Endodermal cell (in vitro differentiated cells): Measurements from ENCODE around the gene GPC3. TPM values are rescaled to one million over a fixed set of nuclear protein-coding genes. Genes with fewer than 3 reads are reported as not detected.
"Not testable (repeated sequence)": the region's sequence is repeated elsewhere in the genome, so short reads cannot be mapped to it uniquely, and the experiment has no call there.

ENCODE experiments used
- DNase-seq: peaks from one replicate; pipeline ENCODE4 v3.0.0-alpha.2; 2017
- H3K27ac ChIP-seq: 2 replicates; pipeline ENCODE4 v1.5.1; 2013; ENCODE audit warnings: mild to moderate bottlenecking, low read depth, low read length, moderate library complexity
- H3K27me3 ChIP-seq: 2 replicates; pipeline ENCODE4 v1.6.1; 2013; ENCODE audit warnings: mild to moderate bottlenecking, low read length, moderate library complexity; ENCODE audit not compliant: insufficient read depth, control insufficient read depth, poor library complexity, severe bottlenecking
- H3K36me3 ChIP-seq: 2 replicates; pipeline ENCODE4 v1.7.0; 2013; ENCODE audit warnings: mild to moderate bottlenecking, low read length, moderate library complexity; ENCODE audit not compliant: control insufficient read depth, insufficient read depth
- H3K4me1 ChIP-seq: one replicate; pipeline ENCODE4 v1.7.0; 2013; ENCODE audit warnings: low read length; ENCODE audit not compliant: control insufficient read depth, insufficient read depth
- H3K4me3 ChIP-seq: 2 replicates; pipeline ENCODE4 v1.5.1; 2013; ENCODE audit warnings: mild to moderate bottlenecking, low read length, moderate library complexity
- H3K9ac ChIP-seq: 2 replicates; pipeline ENCODE4 v1.6.1; 2013; ENCODE audit warnings: mild to moderate bottlenecking, low read length, moderate library complexity; ENCODE audit not compliant: poor library complexity, severe bottlenecking; ENCODE audit errors: extremely low read depth
- H3K9me3 ChIP-seq: 2 replicates; pipeline ENCODE4 v1.6.1; 2013; ENCODE audit warnings: mild to moderate bottlenecking, low read length, moderate library complexity; ENCODE audit not compliant: control insufficient read depth
- H3K27ac Mint-ChIP-seq: 2 replicates; pipeline ENCODE4 v1.8.0; 2020; ENCODE audit warnings: mixed read lengths
- H3K27me3 Mint-ChIP-seq: 2 replicates; pipeline ENCODE4 v1.8.0; 2021; ENCODE audit warnings: mild to moderate bottlenecking, mixed read lengths; ENCODE audit not compliant: insufficient read depth
- H3K36me3 Mint-ChIP-seq: 2 replicates; pipeline ENCODE4 v1.8.0; 2020; ENCODE audit warnings: low read depth, mixed read lengths
- H3K4me1 Mint-ChIP-seq: 2 replicates; pipeline ENCODE4 v1.8.0; 2020; ENCODE audit warnings: mixed read lengths
- H3K4me3 Mint-ChIP-seq: 2 replicates; pipeline ENCODE4 v1.8.0; 2020; ENCODE audit warnings: mild to moderate bottlenecking, moderate library complexity, mixed read lengths
- H3K9me3 Mint-ChIP-seq: 2 replicates; pipeline ENCODE4 v1.8.0; 2020; ENCODE audit warnings: mild to moderate bottlenecking, mixed read lengths
- WGBS, 2 experiments: methylation state at CpG; one replicate each; pipeline versions ENCODE4 v1.1.5 to v1.1.7; 2013; ENCODE audit warnings: missing lambda C conversion rate in 2 of 2, mixed read lengths in 1 of 2; ENCODE audit not compliant: insufficient coverage in 1 of 2, insufficient read length in 1 of 2; 5-methylcytosine and 5-hydroxymethylcytosine counted together
- total RNA-seq, 2 donors: library from RNA; stranded (reverse); fragmentation: NEBNext Ultra II Directional in 1 of 2; extraction: Animal tissue kit (Norgen Biotek cat#: 25700) in 1 of 2; gene quantifications; 2 replicates in 1 of 2; 3 replicates in 1 of 2; pipeline ENCODE4 v1.2.1, GENCODE V29; 2021
- TF ChIP-seq, protein P1 (sequence below): fragments of 200-600 bp; sonication (generic); conservative IDR thresholded peaks from 2 replicates; pipeline ENCODE4 v1.5.0; 2021; ENCODE audit warnings: antibody characterized with exemption, mild to moderate bottlenecking

GPC3 gene
- total RNA-seq, 2 donors from 2014 or later, result 39.5 to 125 TPM

DNA sequence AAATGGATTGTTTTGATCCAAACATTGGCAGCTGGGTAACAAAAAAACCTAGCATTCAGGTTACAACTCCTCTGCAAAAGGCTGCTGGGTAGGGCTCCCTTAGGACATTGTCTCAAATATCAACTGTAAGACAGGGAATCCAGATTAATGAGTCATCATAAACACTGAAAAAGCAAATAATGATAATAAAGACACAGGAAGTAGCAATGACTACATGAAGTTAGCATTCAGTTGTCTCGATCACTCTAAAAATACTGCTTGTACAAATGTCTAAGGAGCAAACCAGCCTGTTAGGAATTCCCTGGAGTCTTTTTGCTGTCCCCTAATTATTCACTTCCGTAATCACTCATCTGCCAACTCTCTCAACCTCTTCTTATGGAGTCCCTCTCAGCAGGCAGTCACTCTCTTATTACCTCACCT is 259.2 kb downstream of the GPC3 start:
- Mint-ChIP-seq H3K36me3 (no peaks in the 10 kb centered on the region), H3K4me1 (peaks cover 8% of the 10 kb centered on the region), H3K27ac (no peak overlapping the region), H3K4me3 (no peak overlapping the region), H3K27me3 (no peaks in the 10 kb centered on the region), H3K9me3 (no peaks in the 10 kb centered on the region)
- 86 to 88% methylated on average over 1 to 2 of the region's 2 CpGs for WGBS, 2 experiments
- Histone ChIP-seq H3K36me3 (no peaks in the 10 kb centered on the region), H3K9me3 (no peaks in the 10 kb centered on the region), H3K27ac (no peak overlapping the region), H3K9ac (no peak overlapping the region), H3K4me3 (no peak overlapping the region), H3K27me3 (no peaks in the 10 kb centered on the region), H3K4me1 (no peaks in the 10 kb centered on the region)
- TF ChIP-seq, protein P1, sequence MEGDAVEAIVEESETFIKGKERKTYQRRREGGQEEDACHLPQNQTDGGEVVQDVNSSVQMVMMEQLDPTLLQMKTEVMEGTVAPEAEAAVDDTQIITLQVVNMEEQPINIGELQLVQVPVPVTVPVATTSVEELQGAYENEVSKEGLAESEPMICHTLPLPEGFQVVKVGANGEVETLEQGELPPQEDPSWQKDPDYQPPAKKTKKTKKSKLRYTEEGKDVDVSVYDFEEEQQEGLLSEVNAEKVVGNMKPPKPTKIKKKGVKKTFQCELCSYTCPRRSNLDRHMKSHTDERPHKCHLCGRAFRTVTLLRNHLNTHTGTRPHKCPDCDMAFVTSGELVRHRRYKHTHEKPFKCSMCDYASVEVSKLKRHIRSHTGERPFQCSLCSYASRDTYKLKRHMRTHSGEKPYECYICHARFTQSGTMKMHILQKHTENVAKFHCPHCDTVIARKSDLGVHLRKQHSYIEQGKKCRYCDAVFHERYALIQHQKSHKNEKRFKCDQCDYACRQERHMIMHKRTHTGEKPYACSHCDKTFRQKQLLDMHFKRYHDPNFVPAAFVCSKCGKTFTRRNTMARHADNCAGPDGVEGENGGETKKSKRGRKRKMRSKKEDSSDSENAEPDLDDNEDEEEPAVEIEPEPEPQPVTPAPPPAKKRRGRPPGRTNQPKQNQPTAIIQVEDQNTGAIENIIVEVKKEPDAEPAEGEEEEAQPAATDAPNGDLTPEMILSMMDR, result no peak
- DNase-seq, result no peak

DNA sequence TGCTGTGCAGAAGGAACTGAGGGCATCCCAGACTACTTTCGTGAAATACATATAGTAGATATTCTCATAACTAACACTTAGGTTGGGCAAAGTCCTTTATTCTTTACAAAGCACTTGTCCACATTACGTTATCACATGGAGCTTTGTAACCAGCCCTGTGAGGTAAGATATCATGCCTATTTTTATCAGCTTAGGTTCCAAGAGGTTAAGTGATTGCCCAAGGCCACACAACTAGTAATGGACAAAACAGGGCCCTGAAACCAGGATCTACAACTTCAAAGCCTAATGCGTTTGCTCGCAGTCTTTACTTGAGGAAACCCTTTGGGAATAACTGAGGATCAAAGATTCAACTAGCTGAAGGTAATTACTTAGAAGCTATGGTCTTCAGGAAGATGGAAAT is 261.5 kb downstream of the GPC3 start:
- TF ChIP-seq, protein P1, result no peak

DNA sequence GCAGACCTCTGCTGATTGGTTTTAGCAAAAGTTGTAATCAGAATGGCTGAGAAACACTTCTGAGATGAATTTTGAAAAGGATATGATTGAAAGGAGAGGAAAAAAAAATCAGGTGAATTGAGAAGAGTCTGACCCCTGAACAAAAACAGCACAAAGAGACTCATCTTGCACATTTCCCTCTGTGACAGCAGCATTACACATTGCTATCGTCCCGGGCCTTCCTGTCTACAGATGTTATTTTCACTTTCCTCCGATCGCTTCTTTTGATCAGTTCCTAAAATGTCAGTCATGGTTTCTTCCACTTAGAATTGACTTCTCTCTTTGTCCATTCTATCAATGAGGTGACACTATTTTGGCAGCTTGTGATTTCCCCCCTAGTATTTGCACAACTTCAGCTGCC is 262.6 kb downstream of the GPC3 start:
- H3K36me3 Mint-ChIP-seq, result peaks cover 12% of the 10 kb centered on the region
- Histone ChIP-seq H3K27ac (no peak overlapping the region), H3K4me3 (no peak overlapping the region), H3K4me1 (no peaks in the 10 kb centered on the region), H3K9ac (no peak overlapping the region), H3K36me3 (no peaks in the 10 kb centered on the region), H3K27me3 (no peaks in the 10 kb centered on the region), H3K9me3 (no peaks in the 10 kb centered on the region)
- H3K27ac Mint-ChIP-seq, result no peak overlapping the region
- H3K9me3 Mint-ChIP-seq, result peaks cover 11% of the 10 kb centered on the region
- H3K4me3 Mint-ChIP-seq, result no peak overlapping the region
- H3K4me1 Mint-ChIP-seq, result peaks cover 8% of the 10 kb centered on the region
- H3K27me3 Mint-ChIP-seq, result no peaks in the 10 kb centered on the region
- TF ChIP-seq, protein P1, result no peak
- DNase-seq, result no peak
- WGBS, 2 experiments, result 77 to 93% methylated on average over 4 of the region's 4 CpGs

More for the DNA sequence above, 261.5 kb downstream of the GPC3 start:
- Histone ChIP-seq H3K4me1 (no peaks in the 10 kb centered on the region), H3K9me3 (no peaks in the 10 kb centered on the region), H3K27ac (no peak overlapping the region), H3K4me3 (no peak overlapping the region), H3K36me3 (no peaks in the 10 kb centered on the region), H3K27me3 (no peaks in the 10 kb centered on the region), H3K9ac (no peak overlapping the region)
- no peaks in the 10 kb centered on the region for H3K27me3 Mint-ChIP-seq
- H3K9me3 Mint-ChIP-seq, result peaks cover 10% of the 10 kb centered on the region
- H3K4me3 Mint-ChIP-seq, result no peak overlapping the region
- H3K4me1 Mint-ChIP-seq, result peaks cover 8% of the 10 kb centered on the region
- no peak overlapping the region for H3K27ac Mint-ChIP-seq
- DNase-seq, result no peak
- 94 to 100% methylated on average over 1 to 4 of the region's 4 CpGs for WGBS, 2 experiments
- peaks cover 10% of the 10 kb centered on the region for H3K36me3 Mint-ChIP-seq

DNA sequence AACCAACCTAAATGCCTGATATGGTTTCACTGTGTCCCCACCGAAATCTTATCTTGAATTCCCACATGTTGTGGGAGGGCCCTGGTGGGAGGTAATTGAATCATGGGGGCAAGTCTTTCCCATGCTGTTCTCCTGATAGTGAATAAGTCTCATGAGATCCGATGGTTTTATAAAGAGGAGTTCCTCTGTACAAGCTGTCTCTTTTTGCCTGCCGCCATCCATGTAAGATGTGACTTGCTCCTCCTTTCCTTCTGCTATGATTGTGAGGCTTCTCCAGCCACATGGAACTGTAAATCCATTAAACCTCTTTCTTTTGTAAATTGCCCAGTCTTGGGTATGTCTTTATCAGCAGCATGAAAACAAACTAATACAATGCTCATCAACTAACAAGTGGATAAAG is 265.1 kb downstream of the GPC3 start:
- not testable (repeated sequence) for H3K4me1 ChIP-seq, H3K9me3 ChIP-seq, DNase-seq, H3K36me3 ChIP-seq, H3K4me1 Mint-ChIP-seq, H3K4me3 ChIP-seq, H3K9ac ChIP-seq, H3K27me3 Mint-ChIP-seq, H3K4me3 Mint-ChIP-seq, H3K27ac ChIP-seq, H3K27me3 ChIP-seq, H3K27ac Mint-ChIP-seq
- WGBS, 2 experiments, result 97 to 100% methylated on average over 1 to 3 of the region's 3 CpGs
- Mint-ChIP-seq H3K9me3 (peaks cover 33% of the 10 kb centered on the region), H3K36me3 (peaks cover 28% of the 10 kb centered on the region)
